ENCODE measurements around the gene NUDT3.
A peak's percentile ranks its signal among the peaks of the same experiment; 100 is the strongest.
"Not testable (repeated sequence)": the region's sequence is repeated elsewhere in the genome, so short reads cannot be mapped to it uniquely, and the experiment has no call there.

Gene NUDT3

DNA sequence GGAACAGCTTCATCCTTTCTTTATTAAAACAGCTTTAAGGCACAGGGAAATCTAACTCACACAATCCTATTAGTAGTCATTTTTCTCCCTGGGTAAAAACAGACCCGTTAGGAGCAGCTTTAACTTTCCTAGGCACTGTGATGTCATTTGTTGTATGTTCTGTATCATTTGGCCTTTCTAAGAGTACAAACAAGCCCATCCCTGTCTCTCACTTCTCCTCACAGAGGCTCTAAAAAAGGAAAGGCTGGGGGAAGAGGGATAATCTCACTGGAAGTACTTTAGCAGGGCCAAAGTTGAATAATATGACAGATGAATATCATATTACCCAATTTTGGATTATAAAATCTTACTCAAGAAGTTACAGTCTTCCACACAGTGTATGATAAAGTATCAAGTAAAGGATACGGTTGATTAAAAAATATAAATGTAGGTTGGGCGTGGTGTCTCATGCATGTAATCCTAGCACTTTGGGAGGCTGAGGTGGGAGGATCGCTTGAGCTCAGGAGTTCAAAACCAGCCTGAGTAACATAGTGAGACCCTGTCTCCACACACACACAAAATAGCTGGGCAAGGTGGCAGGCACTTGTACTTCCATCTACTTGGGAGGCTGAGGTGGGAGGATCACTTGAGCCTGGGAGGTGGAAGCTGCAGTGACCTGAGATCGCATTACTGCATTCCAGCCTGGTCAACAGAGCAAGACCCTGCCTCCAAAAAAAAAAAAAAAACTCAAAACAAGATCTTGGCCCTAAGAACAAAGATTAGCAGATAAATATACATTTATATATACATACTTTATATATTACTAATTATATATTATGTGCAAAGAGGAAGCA is 7.9 kb downstream of the NUDT3 start:
- H3K27ac Mint-ChIP-seq: no peak overlapping the region
- ATAC-seq: no peak
- no peaks in the 10 kb centered on the region for H3K9me3 Mint-ChIP-seq
- H3K4me1 Mint-ChIP-seq: peaks cover 25% of the 10 kb centered on the region
- no peaks in the 10 kb centered on the region for H3K27me3 Mint-ChIP-seq
- DNase-seq: no peak
- no peak overlapping the region for H3K4me3 Mint-ChIP-seq

DNA sequence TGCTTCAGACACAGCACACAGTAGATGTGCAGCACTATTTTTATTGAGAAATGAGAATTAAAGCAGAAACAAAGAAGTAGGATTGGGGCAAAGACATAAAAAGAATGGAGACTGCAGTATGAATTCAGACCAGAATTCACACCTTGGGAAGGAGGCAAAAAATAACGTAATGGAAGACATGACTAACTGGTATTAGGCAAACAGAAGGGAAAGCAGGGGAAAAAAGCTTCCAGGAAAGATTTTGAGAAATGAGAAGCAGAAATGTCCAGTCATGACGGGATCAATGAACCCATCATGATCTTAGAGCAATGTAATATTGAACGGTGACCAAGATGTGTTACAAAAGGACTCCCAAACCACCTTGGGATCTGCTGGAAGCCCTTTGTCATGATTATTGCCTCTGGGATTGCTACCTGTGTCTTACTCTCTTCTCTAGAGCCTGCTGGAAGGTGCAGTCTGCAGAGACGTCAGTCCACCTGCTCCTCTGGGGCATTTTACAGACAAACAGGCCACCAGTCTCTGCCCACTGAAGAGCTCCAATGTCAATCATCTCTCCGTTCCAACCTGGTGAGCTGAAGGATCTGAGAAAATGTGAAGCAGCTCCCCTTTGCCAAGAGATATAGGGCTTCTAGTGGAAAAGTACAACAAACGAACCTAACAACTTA is 8.7 kb downstream of the NUDT3 start:
- Mint-ChIP-seq H3K27me3 (no peaks in the 10 kb centered on the region), H3K27ac (no peak overlapping the region), H3K9me3 (no peaks in the 10 kb centered on the region), H3K4me1 (peaks cover 17% of the 10 kb centered on the region), H3K4me3 (no peak overlapping the region)
- ATAC-seq: no peak
- no peak for DNase-seq

DNA sequence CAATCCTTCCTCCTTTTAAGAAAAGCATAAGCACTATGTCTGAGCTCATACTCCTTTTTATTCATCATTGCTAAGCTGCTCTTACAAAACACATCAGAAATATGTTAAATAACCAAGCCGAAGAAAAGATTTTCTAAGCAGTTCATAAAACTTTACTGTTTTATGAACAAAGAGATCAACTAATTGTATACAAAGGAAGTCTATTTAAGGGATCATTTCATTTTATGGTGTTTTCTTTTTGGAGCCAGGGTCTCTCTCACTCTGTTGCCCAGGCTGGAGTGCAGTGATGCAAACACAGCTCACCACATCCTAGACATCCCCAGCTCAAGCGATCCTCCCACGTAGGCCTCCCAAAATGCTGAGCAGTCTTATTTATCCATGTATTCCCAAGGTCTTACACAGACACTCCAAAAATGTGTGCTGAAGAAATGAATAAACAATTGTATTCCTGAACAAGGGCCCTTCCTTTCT is 9.3 kb downstream of the NUDT3 start:
- DNase-seq (no peak), ATAC-seq (no peak)
- Mint-ChIP-seq H3K4me1 (peaks cover 17% of the 10 kb centered on the region), H3K27me3 (no peaks in the 10 kb centered on the region), H3K4me3 (no peak overlapping the region), H3K9me3 (no peaks in the 10 kb centered on the region), H3K27ac (no peak overlapping the region)

DNA sequence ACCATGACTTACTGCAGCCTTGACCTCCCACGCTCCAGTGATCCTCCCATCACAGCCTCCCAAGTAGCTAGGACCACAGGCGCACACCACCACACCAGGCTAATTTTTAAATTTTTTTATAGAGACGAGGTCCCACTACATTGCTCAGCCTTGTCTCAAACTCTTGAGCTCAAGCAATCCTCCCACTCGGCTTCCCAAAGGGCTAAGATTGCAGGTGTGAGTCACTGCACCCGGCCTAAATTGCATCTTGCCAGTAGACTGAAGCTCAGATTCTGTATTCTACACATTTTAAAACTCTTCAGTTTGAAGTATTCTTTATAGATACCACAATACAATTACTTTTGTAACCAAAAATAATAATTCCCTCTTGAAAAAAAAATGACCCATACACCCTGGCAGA is 11.4 kb downstream of the NUDT3 start:
- ATAC-seq: no peak
- Mint-ChIP-seq H3K9me3 (no peaks in the 10 kb centered on the region), H3K4me1 (peaks cover 17% of the 10 kb centered on the region), H3K4me3 (no peak overlapping the region), H3K27me3 (no peaks in the 10 kb centered on the region), H3K27ac (no peak overlapping the region)
- no peak for DNase-seq

DNA sequence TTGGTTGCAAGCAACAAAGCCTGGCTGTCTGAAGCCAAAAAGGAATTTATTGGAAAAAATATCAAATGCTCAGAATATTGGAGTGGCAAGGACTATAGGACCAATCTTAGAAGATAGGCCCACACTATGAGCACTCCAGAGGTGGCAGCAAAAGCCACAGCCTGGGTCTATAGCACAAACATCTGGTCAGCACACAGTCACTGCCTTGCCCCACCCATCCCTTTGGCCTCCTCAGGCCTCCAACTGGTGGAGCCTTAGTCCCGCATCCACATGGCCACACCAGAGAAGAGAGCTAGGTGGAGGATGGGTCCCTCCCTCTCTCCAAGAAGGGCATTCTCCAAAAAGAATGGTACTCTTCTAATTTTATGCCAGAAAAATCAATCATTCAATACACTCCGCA is 14.0 kb downstream of the NUDT3 start:
- Mint-ChIP-seq H3K27me3 (no peaks in the 10 kb centered on the region), H3K9me3 (no peaks in the 10 kb centered on the region), H3K4me3 (no peak overlapping the region), H3K4me1 (peaks cover 13% of the 10 kb centered on the region), H3K27ac (peak overlapping the region in 1 of 2 donors; percentile 17)
- ATAC-seq: no peak
- DNase-seq: no peak

DNA sequence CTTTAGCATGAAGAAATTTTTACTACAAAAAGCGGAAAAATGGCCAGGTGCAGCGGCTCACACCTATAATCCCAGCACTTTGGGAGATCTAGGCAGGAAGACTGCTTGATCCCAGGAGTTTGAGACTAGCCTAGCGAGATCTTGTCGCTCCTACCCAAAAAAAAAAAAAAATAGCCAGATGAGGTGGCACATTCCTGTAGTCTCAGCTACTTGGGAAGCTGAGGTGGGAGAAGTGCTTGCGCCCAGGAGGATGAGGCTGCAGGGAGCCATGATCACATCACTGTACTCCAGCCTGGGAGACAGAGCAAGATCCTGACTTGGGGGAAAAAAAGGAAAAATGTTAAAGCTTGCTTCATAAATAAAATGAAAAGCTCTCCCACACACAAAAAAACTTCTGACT is 14.5 kb downstream of the NUDT3 start:
- ATAC-seq: no peak
- Mint-ChIP-seq H3K27ac (no peak overlapping the region), H3K4me1 (peaks cover 11% of the 10 kb centered on the region), H3K4me3 (no peak overlapping the region), H3K9me3 (no peaks in the 10 kb centered on the region), H3K27me3 (no peaks in the 10 kb centered on the region)
- DNase-seq: no peak

DNA sequence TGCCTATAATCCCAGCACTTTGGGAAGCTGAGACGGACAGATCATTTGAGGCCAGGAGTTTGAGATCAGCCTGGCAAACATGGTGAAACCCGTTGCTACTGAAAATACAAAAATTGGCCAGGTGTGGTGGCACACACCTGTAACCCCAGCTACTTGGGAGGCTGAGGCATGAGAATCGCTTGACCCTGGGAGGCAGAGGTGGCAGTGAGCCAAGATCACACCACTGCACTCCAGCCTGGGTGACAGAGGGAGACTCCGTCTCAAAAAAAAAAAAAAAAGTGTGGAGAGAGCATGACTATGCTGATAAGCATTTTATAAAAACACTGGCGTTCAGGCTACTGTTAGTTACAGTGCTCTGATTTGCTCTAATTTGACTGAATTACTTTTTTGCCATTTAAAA is 14.9 kb downstream of the NUDT3 start:
- peaks cover 11% of the 10 kb centered on the region for H3K4me1 Mint-ChIP-seq
- H3K27me3 Mint-ChIP-seq, H3K4me3 Mint-ChIP-seq, H3K27ac Mint-ChIP-seq, H3K9me3 Mint-ChIP-seq, ATAC-seq, DNase-seq: not testable (repeated sequence)

DNA sequence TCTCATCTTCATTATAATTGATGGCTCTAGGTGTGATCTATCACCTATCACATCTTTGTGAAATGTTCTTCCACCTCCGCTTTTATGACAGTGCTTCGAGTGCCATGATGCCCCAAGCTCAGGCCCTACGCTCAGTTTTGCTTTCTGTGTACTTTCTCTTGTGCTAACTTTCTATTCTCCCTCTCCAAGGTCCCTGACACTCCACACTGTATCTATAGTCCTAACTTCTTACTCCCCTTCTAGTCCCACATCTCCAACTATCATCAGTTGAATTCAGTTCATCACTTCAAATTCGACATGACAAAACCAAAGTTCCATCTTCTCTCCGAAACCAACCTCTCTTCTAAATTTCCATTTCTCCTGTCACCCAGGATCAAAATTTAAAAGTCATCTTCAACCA is 16.6 kb downstream of the NUDT3 start:
- Mint-ChIP-seq H3K9me3 (no peaks in the 10 kb centered on the region), H3K27ac (no peak overlapping the region), H3K27me3 (no peaks in the 10 kb centered on the region), H3K4me1 (peaks cover 9% of the 10 kb centered on the region), H3K4me3 (no peak overlapping the region)
- ATAC-seq: no peak
- DNase-seq: no peak

DNA sequence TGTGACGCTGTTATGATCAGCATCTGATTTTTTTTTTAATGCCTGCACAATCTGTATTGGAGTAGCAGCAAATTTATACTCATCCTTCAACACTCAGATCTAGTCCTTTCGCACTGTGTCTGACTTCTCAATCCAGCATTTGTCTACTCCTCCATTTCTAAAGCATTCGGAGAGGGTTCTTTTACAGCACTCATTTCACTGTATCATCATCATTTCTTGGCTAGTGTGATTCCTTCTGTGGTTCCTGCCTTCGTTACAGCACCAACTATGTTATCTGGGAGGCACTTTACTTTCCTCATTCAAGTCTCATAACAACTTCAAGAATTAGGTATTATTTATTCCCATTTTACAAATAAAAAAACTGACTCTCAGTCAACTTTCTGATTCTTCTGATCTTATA is 18.0 kb downstream of the NUDT3 start:
- H3K4me3 Mint-ChIP-seq: no peak overlapping the region
- no peaks in the 10 kb centered on the region for H3K27me3 Mint-ChIP-seq
- ATAC-seq (no peak), DNase-seq (no peak)
- H3K27ac Mint-ChIP-seq: no peak overlapping the region
- H3K4me1 Mint-ChIP-seq: peaks cover 14% of the 10 kb centered on the region
- no peaks in the 10 kb centered on the region for H3K9me3 Mint-ChIP-seq

DNA sequence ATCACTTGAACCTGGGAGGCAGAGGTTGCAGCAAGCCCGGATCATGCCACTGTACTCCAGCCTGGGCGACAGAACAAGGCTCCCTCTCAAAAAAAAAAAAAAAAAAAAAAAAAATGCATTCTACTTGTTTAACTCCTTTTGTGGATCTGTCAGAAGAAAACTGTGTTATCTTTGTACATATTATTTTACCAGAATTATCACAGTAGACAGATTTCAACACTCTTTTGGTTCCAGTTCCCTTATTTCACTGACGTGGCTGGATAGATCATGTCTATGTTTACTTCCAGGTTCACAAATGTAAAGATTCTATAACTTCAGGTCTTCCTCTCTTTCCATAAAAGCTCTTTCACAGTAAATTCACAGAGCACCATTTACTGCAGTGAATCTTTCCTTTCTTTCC is 18.4 kb downstream of the NUDT3 start:
- Mint-ChIP-seq H3K27ac (no peak overlapping the region), H3K4me1 (peaks cover 18% of the 10 kb centered on the region), H3K27me3 (no peaks in the 10 kb centered on the region), H3K9me3 (no peaks in the 10 kb centered on the region), H3K4me3 (no peak overlapping the region)
- ATAC-seq: no peak
- DNase-seq: no peak

DNA sequence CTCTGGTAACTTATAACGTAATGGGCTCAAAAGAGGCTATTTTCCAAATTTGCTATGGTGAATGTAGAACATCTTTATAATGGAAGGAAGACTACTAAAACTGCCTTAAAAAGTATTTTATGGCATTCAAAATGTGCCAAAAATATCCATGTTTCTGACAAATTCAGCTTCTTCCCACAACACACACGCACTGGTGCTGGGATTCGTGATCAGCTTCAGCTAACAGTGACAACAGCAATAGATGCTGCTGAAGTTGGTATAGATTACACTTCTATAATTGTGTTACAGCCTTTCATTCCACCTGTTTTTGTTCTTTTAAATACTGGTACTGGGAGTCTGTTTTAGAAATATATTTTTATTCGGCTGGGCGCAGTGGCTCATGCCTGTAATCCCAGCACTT is 19.0 kb downstream of the NUDT3 start:
- no peak for ATAC-seq
- Mint-ChIP-seq H3K4me3 (no peak overlapping the region), H3K4me1 (peaks cover 24% of the 10 kb centered on the region), H3K27me3 (no peaks in the 10 kb centered on the region), H3K9me3 (no peaks in the 10 kb centered on the region), H3K27ac (no peak overlapping the region)
- no peak for DNase-seq

DNA sequence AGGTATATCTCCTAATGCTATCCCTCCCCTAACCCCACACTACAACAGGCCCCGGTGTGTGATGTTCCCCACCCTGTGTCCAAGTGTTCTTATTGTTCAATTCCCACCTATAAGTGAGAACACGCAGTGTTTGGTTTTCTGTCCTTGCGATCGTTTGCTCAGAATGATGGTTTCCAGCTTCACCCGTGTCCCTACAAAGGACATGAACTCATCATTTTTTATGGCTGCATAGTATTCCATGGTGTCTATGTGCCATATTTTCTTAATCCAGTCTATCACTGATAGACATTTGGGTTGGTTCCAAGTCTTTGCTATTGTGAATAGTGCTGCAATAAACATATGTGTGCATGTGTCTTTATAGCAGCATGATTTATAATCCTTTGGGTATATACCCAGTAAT is 20.6 kb downstream of the NUDT3 start:
- not testable (repeated sequence) for DNase-seq, H3K27me3 Mint-ChIP-seq, H3K27ac Mint-ChIP-seq, H3K4me3 Mint-ChIP-seq, H3K9me3 Mint-ChIP-seq, ATAC-seq
- H3K4me1 Mint-ChIP-seq: peaks cover 34% of the 10 kb centered on the region

DNA sequence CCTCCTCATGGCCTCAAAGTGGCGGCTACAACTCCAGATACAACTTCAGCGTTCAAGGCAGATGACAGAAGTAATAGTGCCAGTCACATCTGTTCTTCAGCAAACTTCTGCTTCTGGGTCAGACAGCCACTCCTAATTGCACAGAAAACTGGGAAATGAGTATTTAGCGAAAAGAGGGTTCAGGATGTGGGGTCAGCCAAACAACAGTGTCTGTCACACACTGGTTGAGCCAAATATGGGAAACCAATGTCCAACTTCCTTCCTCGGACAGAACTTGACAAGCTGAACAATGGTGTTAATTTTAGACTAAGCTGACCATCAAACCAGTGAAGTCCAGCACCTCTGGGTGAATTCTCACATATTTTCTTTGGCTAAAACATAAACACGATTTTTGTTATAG is 22.1 kb downstream of the NUDT3 start:
- ATAC-seq: no peak
- peaks cover 34% of the 10 kb centered on the region for H3K4me1 Mint-ChIP-seq
- no peak overlapping the region for H3K27ac Mint-ChIP-seq
- DNase-seq: no peak
- no peaks in the 10 kb centered on the region for H3K9me3 Mint-ChIP-seq
- no peak overlapping the region for H3K4me3 Mint-ChIP-seq
- H3K27me3 Mint-ChIP-seq: no peaks in the 10 kb centered on the region

DNA sequence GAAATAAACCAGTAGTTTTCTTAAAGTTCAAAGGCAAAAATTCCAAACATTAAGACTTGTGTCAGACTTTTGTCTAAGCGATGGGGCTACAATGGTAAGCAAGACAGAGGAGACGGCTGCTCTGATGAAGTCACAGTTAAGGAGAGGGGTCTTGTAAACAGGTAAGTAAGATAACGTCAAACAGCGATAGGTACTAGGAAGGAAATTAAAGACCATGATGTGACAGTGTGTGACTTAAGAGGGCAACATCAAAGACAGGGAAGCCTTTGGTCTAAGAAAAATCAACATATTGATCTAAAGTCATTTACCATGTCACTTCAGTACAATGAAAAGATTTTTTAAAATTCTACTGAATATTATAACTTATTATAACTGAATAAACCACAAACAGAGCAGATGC is 23.1 kb downstream of the NUDT3 start:
- Mint-ChIP-seq H3K4me3 (no peak overlapping the region), H3K27me3 (no peaks in the 10 kb centered on the region), H3K9me3 (no peaks in the 10 kb centered on the region), H3K4me1 (peaks cover 36% of the 10 kb centered on the region), H3K27ac (peak overlapping the region; percentile 41 to 79)
- DNase-seq (no peak), ATAC-seq (no peak)

DNA sequence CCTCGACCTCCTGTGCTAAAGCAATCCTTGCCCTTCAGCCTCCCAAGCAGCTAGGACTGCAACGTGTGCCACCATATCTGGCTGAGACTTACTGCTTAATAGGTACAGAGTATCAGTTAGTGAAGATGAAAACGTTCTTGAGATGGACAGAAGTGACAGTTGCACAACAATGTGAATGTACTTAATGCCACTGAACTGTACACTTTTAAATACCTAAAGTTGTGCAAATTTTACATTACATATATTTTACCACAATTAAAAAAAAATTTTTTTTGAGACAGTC is 25.9 kb downstream of the NUDT3 start:
- no peak for ATAC-seq
- Mint-ChIP-seq H3K27me3 (no peaks in the 10 kb centered on the region), H3K4me3 (no peak overlapping the region), H3K9me3 (no peaks in the 10 kb centered on the region), H3K27ac (no peak overlapping the region), H3K4me1 (peaks cover 50% of the 10 kb centered on the region)
- no peak for DNase-seq

DNA sequence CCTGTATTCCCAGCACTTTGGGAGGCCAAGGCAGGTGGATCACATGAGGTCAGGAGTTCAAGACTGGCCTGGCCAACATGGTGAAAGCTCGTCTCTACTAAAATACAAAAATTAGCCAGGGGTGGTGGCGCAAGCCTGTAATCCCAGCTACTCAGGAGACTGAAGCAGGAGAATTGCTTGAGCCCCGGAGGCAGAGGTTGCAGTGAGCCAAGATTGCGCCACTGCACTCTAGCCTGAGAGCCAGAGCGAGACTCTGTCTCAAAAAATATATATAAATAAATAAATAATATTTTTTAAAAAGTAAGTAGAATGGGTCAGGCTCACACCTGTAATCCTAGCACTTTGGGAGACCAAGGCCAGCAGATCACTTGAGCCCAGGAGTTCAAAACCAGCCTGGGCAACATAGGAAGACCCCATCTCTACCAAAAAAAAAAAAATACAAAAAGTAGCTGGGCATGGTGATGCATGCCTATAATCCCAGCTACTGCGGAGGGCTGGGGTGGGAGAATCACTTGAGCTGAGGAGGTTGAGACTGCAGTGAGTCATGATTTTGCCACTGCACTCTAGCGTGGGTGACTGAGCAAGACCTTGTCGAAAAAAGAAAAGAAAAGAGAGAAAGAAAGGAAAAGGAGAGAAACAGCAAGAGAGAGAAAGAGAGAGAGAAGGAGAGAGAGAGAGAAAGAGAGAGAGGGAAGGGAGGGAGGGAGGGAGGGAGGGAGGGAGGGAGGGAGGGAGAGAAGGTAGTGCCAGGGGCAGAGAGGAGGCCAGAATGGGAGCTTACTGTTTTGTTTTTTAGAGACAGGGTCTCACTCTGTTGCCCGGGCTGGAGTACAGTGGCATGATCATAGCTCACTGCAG is 26.5 kb downstream of the NUDT3 start:
- Mint-ChIP-seq H3K27ac (peak overlapping the region; percentile 34 to 54), H3K4me1 (peaks cover 48% of the 10 kb centered on the region)
- H3K9me3 Mint-ChIP-seq, H3K4me3 Mint-ChIP-seq, ATAC-seq, DNase-seq, H3K27me3 Mint-ChIP-seq: not testable (repeated sequence)

Data from stimulated activated naive CD8-positive, alpha-beta T cell treated with anti-CD3 and anti-CD28 coated beads, Interleukin-15, amount 100 ng/mL, for 72 hours (primary cell).